ENCODE measurements around the gene GNB5.

GNB5 gene

GRCh38 chr15:52164631-52165265 lies 26.4 kb downstream of the GNB5 start:
- no peak for DNase-seq

DNA sequence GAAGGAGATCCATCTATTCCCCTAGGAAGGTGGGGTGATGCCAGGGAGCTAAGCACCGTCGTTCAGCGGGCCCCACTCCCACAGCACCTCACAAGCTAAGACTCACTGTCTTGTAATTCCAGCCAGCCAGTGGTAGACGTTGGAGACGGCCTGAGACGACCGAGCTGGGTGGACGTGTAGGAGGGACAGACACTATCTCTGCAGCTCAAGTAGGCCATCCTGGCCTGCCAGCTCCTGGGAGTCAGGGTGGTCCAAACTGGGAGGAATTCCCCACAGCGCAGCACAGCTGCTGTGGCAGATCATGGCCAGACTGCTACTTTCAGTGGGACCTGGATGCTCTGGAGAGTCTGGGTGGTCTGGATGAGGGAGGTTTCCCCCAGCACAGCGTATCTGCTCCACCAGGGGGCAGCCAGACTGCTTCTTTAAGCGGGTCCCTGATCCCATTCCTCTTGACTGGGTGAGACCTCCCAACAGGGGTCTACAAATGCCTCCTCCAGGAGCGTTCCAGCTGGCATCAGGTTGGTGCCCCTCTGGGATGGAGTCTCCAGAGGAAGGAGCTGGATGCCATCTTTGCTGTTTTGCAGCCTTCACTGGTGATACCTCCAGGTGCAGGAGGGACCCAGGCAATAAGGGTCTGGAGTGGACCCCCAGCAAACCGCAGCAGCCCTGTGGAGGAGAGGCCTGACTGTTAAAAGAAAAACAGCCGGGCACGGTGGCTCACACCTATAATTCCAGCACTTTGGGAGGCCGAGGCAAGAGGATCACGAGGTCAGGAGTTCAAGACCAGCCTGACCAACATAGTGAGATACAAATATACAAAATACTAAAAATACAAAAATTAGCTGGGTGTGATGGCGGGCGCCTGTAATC lies 27.6 kb downstream of the GNB5 start:
- DNase-seq: no peak

GRCh38 chr15:52162876-52163275 lies 28.3 kb downstream of the GNB5 start:
- DNase-seq: no peak

DNA sequence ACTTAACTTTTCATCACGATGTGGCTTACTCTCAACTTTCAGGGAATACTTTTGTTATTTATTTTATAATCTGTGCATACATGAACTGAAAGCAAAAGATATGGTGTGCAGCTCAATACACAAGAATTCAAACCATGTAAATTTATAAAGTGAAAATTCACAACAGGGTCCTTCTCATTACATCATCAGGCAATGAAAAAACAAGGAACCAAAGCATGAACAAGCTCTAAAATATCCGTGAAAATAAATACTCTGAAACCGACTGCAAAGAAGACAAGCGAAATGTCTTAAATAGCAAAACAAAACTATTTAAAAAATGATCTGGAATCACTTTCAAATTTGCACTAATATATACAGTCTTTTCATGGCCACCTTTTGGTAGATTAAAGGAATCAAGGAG lies 28.9 kb downstream of the GNB5 start:
- no peak for DNase-seq

- no peak for DNase-seq
These were observed 29.7 kb downstream of the GNB5 start for GRCh38 chr15:52161406-52161966.

GRCh38 chr15:52159645-52160044 lies 31.5 kb downstream of the GNB5 start:
- no peak for DNase-seq

GRCh38 chr15:52158084-52158765 lies 33.0 kb downstream of the GNB5 start:
- no peak for DNase-seq

GRCh38 chr15:52155878-52156277 lies 35.3 kb downstream of the GNB5 start:
- no peak for DNase-seq

- no peak for DNase-seq
These were observed 36.0 kb downstream of the GNB5 start for GRCh38 chr15:52154896-52155865.

- DNase-seq: no peak
These were observed 37.0 kb downstream of the GNB5 start for GRCh38 chr15:52153900-52154895.

GRCh38 chr15:52151353-52151752 lies 39.8 kb downstream of the GNB5 start:
- no peak for DNase-seq

DNA sequence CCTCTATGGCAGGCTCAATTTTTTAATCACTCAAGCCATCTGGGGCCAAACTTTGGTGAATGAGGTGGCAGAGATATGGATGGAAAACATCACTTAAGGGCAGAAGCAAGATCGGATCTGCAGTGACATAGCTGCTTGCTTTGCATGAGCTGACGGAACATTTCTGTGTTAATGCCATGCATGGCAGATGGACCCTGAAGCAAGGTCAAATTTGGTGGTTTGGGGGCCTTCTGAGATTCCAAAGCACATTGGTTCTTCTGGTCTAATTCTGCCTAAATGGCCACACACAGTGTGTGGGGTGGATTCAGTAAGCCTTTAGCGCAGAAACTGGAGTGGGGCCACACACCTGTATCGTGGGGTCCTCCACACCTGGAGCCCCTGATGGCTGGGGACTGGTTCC lies 40.3 kb downstream of the GNB5 start:
- no peak for DNase-seq

GRCh38 chr15:52150043-52150825 lies 41.0 kb downstream of the GNB5 start:
- no peak for DNase-seq

- no peak for DNase-seq
These were observed 42.8 kb downstream of the GNB5 start for GRCh38 chr15:52148403-52148802.

DNA sequence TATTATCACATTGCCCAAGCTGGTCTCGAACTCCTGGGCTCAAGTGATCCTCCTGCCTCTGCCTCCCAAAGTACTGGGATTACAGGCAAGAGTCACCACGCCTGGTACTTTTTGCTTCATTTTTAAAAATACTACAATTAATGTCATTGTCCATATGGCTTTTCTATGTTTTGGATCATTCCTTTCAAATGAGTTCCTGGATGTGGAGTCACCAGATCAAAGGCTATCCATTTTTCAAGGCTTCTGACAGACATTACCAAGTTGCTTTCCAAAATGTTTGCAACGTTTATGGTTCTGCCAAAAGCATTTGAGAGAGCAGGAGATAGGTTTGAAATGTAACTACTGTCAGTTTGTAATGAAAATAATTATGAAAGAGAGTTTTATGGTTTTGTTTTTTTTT lies 44.4 kb downstream of the GNB5 start:
- no peak for DNase-seq

DNA sequence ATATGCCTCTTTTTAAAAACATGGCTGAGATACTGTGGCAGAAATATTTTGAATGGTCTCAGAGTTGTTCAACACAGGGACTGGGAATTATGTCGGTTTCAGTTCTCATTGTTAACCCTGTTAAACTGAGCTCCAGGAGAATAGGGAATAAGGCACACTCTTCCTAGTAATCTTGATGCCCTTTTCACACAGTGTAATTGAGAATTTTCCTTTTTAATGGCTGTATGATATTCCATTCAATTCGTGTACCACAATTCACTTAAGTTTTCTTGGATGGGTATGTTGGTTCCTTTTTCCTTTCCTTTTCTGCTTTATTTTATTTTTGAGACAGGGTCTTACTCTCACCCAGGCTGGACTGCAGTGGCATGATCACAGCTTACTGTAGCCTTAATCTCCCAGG lies 44.9 kb downstream of the GNB5 start:
- DNase-seq: no peak

- DNase-seq: no peak
These were observed 46.5 kb downstream of the GNB5 start for GRCh38 chr15:52144656-52145178.

GRCh38 chr15:52143873-52144272 lies 47.3 kb downstream of the GNB5 start:
- DNase-seq: no peak

DNA sequence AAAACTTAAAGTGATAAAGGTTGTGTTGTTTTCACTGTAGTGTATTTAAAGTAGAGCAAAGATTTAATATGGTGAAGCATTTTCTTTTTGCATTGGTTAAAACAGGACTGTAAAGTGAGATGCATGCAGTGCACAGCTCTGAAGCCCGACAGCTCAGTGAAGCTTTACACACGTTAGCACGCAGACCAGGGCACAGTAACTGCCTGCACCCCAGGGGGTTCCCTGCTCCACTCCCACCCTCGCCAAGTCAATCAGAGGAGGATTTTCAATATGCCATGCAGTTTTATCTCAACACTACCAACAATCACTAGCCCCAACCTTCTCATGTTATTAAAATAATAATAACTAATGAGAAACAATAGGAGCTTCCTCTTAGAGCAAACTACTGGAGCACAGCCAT lies 50.5 kb downstream of the GNB5 start:
- DNase-seq: no peak

Data from NCI-H524 treated with DMSO at 0.1 percent for 48 hours (cell line).